Peyer's patch (tissue), 4 donors: ENCODE data around the gene PDGFB. TPM values are rescaled to one million over a fixed set of nuclear protein-coding genes. Genes with fewer than 3 reads are reported as not detected.

Experiments used
- DNase-seq, 3 donors: peaks; one replicate each; pipeline ENCODE4 v3.0.0-alpha.2; 2017 to 2019
- H3K27ac ChIP-seq, 4 donors: fragments of 200-600 bp; sonication (generic); one replicate each; pipeline ENCODE4 v1.5.1; 2016 to 2019
- H3K27me3 ChIP-seq, 2 donors: fragments of 200-600 bp; sonication (generic); one replicate each; pipeline ENCODE4 v1.5.1; 2019
- H3K36me3 ChIP-seq, 3 donors: fragments of 200-600 bp; sonication (generic); one replicate each; pipeline ENCODE4 v1.5.1; 2016 to 2019
- H3K4me1 ChIP-seq, 4 donors: fragments of 200-600 bp; sonication (generic); one replicate each; pipeline ENCODE4 v1.5.1; 2016 to 2019
- H3K4me3 ChIP-seq, 4 donors: fragments of 200-600 bp; sonication (generic); 1 replicate in 3 of 4; 2 replicates in 1 of 4; pipeline ENCODE4 v1.5.1; 2016 to 2019; ENCODE audit warnings: mild to moderate bottlenecking in 1 of 4
- H3K9me3 ChIP-seq, 4 donors: fragments of 200-600 bp; sonication (generic); one replicate each; pipeline ENCODE4 v1.5.1; 2016 to 2019; ENCODE audit warnings: mild to moderate bottlenecking in 1 of 4
- POLR2A ChIP-seq, 2 donors: fragments of 450-650 bp; IDR thresholded peaks; one replicate each; pipeline ENCODE4 v1.5.1; 2017; ENCODE audit warnings: antibody characterized with exemption in 2 of 2, mild to moderate bottlenecking in 2 of 2, moderate library complexity in 2 of 2
- total RNA-seq, 4 donors: library from RNA; depleted of rRNA; stranded (reverse); fragments of >200 nt; gene quantifications; one replicate each; pipeline ENCODE4 v1.1.0, GENCODE V29; 2016
- TF ChIP-seq, protein P1 (sequence below), 6 experiments: fragments of 450-650 bp in 4 of 6; fragments of 200-600 bp in 2 of 6; sonication (generic) in 1 of 6; IDR thresholded peaks; one replicate each; pipeline ENCODE4 v1.5.1; 2017 to 2019; ENCODE audit warnings: antibody characterized with exemption in 6 of 6, mild to moderate bottlenecking in 3 of 6, moderate library complexity in 1 of 6

PDGFB gene
- total RNA-seq, 4 donors from 2014 or later = 1.8 to 10.7 (median 3.8) TPM

- H3K36me3 ChIP-seq = no peaks in the 10 kb centered on the region
- TF ChIP-seq, protein P1, sequence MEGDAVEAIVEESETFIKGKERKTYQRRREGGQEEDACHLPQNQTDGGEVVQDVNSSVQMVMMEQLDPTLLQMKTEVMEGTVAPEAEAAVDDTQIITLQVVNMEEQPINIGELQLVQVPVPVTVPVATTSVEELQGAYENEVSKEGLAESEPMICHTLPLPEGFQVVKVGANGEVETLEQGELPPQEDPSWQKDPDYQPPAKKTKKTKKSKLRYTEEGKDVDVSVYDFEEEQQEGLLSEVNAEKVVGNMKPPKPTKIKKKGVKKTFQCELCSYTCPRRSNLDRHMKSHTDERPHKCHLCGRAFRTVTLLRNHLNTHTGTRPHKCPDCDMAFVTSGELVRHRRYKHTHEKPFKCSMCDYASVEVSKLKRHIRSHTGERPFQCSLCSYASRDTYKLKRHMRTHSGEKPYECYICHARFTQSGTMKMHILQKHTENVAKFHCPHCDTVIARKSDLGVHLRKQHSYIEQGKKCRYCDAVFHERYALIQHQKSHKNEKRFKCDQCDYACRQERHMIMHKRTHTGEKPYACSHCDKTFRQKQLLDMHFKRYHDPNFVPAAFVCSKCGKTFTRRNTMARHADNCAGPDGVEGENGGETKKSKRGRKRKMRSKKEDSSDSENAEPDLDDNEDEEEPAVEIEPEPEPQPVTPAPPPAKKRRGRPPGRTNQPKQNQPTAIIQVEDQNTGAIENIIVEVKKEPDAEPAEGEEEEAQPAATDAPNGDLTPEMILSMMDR (IDR thresholded peaks at IDR 0.05) = no peak
- no peak overlapping the region for H3K27ac ChIP-seq
- no peaks in the 10 kb centered on the region for H3K9me3 ChIP-seq
- no peak for DNase-seq
- no peak overlapping the region for H3K4me3 ChIP-seq
- no peaks in the 10 kb centered on the region for H3K27me3 ChIP-seq
- H3K4me1 ChIP-seq = no peaks in the 10 kb centered on the region
These were observed 50.7 kb downstream of the PDGFB start for GRCh38 chr22:39194098-39194497.

DNA sequence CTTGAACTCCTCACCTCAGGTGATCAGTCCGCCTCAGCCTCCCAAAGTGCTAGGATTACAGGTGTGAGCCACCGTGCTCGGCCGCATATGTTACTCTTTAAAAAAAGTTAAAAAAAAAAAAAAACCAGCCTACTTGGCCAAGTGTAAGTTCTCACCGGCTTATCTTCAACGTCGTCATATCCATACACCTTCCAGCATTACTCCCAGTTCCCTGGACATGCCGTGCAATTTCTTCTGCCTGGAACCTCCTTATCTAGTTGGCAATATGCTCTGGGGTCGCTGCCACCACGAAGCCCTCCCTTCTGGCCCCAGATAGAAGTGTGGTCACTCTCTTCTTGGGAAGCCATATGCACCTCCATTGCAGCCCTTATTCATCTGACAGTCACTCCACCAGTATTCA is 56.0 kb downstream of the PDGFB start:
- no peak overlapping the region for H3K27ac ChIP-seq
- TF ChIP-seq, protein P1 (IDR thresholded peaks at IDR 0.05) = no peak
- TF ChIP-seq POLR2A (IDR thresholded peaks at IDR 0.05) = no peak
- H3K27me3 ChIP-seq = no peaks in the 10 kb centered on the region
- DNase-seq = peak in 1 of 3 donors; percentile 11
- H3K4me1 ChIP-seq = no peaks in the 10 kb centered on the region
- no peaks in the 10 kb centered on the region for H3K9me3 ChIP-seq
- H3K4me3 ChIP-seq = no peak overlapping the region
- H3K36me3 ChIP-seq = no peaks in the 10 kb centered on the region

- TF ChIP-seq, protein P1 (IDR thresholded peaks at IDR 0.05) = peak in 1 of 6 experiments; percentile 8
- no peak for TF ChIP-seq POLR2A (IDR thresholded peaks at IDR 0.05)
- peak overlapping the region in 3 of 4 donors; percentile 16 to 65 (median 63) for H3K27ac ChIP-seq
- H3K27me3 ChIP-seq = no peaks in the 10 kb centered on the region
- no peaks in the 10 kb centered on the region for H3K4me1 ChIP-seq
- no peak overlapping the region for H3K4me3 ChIP-seq
- H3K9me3 ChIP-seq = no peaks in the 10 kb centered on the region
- DNase-seq = peak in 1 of 3 donors; percentile 50
- H3K36me3 ChIP-seq = no peaks in the 10 kb centered on the region
These were observed 59.2 kb downstream of the PDGFB start for GRCh38 chr22:39185601-39186012.

DNA sequence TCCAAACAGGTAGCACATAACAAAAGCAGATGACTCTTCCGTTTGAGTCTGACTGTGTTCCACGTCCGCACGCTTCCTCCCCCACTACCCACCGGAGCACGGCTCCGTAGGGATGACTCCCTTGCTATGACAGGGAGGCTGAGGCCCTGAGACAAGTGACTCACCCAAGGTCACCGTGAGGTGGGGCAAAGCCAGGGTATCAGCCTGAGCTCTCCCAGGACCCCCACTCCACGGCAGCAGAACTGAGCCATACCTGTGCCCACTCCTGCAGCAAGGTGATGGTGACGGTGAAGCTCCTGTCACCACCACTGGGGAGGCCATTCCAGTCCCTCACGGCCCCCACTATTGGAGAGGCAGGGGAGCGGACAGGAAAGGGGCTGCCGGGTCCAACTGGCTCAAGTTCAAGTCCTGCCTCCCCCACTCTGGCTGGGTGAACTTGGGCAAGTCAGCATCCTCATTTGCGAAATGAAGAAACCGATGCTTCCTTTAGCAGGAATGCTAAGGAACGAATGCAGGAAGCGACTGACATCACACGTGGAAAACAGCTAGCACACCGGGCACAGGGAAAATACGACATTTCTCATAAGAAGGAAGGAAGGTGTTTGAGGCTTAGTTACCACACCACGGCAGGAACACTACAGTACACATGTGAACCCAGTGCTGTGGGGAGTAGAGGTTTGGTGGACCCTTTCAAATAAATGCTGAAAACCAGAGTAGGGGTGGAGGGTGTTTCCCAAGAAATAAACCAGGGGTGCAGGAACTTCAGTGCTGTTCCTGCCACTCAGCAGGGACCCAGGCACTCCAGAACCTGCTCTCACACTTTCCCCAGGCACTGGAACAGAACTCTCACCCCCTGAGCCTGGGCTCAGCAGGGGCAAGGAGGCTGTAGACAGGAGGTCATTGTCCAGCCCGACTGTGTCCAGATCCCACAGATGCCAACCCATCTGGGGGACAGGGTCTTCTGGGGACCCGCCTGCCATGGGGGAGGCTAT is 59.9 kb downstream of the PDGFB start:
- no peaks in the 10 kb centered on the region for H3K27me3 ChIP-seq
- no peaks in the 10 kb centered on the region for H3K36me3 ChIP-seq
- peak overlapping the region in 3 of 4 donors; percentile 16 to 65 (median 63) for H3K27ac ChIP-seq
- H3K9me3 ChIP-seq = no peaks in the 10 kb centered on the region
- H3K4me1 ChIP-seq = no peaks in the 10 kb centered on the region
- H3K4me3 ChIP-seq = no peak overlapping the region
- TF ChIP-seq, protein P1 (IDR thresholded peaks at IDR 0.05) = no peak
- TF ChIP-seq POLR2A (IDR thresholded peaks at IDR 0.05) = no peak
- DNase-seq = peak in 1 of 3 donors; percentile 3

DNA sequence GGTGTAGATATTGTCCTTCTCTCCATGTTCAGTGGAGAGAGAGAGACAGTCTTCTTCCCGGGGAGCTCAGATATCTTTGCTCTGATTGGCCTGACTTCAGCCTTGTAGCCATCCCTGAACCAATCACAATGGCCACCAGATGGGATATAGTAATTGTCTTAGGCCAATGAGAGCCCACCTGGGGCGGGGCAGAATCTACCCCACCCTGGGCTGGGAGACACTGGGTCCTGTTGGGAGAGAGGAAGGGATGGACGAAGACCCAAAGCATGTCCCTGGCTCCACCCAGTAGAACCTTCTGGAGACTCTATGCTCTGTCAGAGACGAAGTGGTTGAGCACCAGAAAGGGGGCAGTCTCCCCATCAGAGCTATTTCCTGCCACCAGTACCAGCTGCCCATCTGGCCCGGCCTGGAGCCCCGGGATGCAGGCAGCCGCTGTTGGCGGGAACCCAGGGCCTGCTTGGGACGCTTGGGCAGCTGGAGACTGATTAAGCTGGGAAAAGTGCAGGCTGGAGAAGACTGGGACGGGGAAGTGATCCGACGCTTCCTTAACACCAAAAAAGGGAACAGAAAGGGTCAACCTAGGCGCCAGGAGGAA is 60.7 kb downstream of the PDGFB start:
- H3K27me3 ChIP-seq = no peaks in the 10 kb centered on the region
- H3K27ac ChIP-seq = peak overlapping the region in 2 of 4 donors; percentile 63 to 65
- H3K36me3 ChIP-seq = no peaks in the 10 kb centered on the region
- no peaks in the 10 kb centered on the region for H3K4me1 ChIP-seq
- TF ChIP-seq, protein P1 (IDR thresholded peaks at IDR 0.05) = no peak
- no peak for TF ChIP-seq POLR2A (IDR thresholded peaks at IDR 0.05)
- H3K9me3 ChIP-seq = no peaks in the 10 kb centered on the region
- peak in 1 of 3 donors; percentile 14 for DNase-seq
- no peak overlapping the region for H3K4me3 ChIP-seq
